Mesenchymal stem cell (in vitro differentiated cells and primary cell): Measurements from ENCODE around the gene RNASET2.

ENCODE experiments used
- DNase-seq: peaks from one replicate; pipeline ENCODE4 v3.0.0-alpha.2; 2013
- H2AFZ ChIP-seq: one replicate; pipeline ENCODE4 v1.6.1; 2013; ENCODE audit warnings: low read depth, mild to moderate bottlenecking, control low read depth, inconsistent platforms, low read length, moderate library complexity
- H2AK5ac ChIP-seq: 2 replicates; pipeline ENCODE4 v1.6.1; 2013; ENCODE audit warnings: low read length, moderate library complexity, mild to moderate bottlenecking, inconsistent platforms; ENCODE audit not compliant: severe bottlenecking
- H2BK120ac ChIP-seq: one replicate; pipeline ENCODE4 v1.6.1; 2013; ENCODE audit warnings: low read depth, mild to moderate bottlenecking, inconsistent platforms, low read length, moderate library complexity
- H2BK12ac ChIP-seq, 2 experiments: one replicate each; pipeline ENCODE4 v1.6.1; 2013; ENCODE audit warnings: inconsistent platforms in 2 of 2, low read length in 2 of 2, mild to moderate bottlenecking in 2 of 2, moderate library complexity in 2 of 2, control low read depth in 1 of 2
- H2BK15ac ChIP-seq: one replicate; pipeline ENCODE4 v1.6.1; 2013; ENCODE audit warnings: mild to moderate bottlenecking, low read depth, inconsistent platforms; ENCODE audit not compliant: poor library complexity, severe bottlenecking
- H2BK5ac ChIP-seq: 2 replicates; pipeline ENCODE4 v1.6.1; 2013; ENCODE audit warnings: low read depth, mild to moderate bottlenecking, low read length, control low read depth, inconsistent platforms; ENCODE audit not compliant: poor library complexity, severe bottlenecking
- H3K14ac ChIP-seq, 2 experiments: one replicate each; pipeline ENCODE4 v1.6.1; 2013; ENCODE audit warnings: inconsistent platforms in 2 of 2, low read length in 2 of 2, control low read depth in 1 of 2, mild to moderate bottlenecking in 1 of 2, moderate library complexity in 1 of 2
- H3K18ac ChIP-seq, 2 experiments: one replicate each; pipeline ENCODE4 v1.6.1; 2013; ENCODE audit warnings: inconsistent platforms in 2 of 2, low read length in 2 of 2, control low read depth in 1 of 2, low read depth in 1 of 2, mild to moderate bottlenecking in 1 of 2
- H3K23ac ChIP-seq, 2 experiments: one replicate each; pipeline ENCODE4 v1.6.1; 2013; ENCODE audit warnings: inconsistent platforms in 2 of 2, low read length in 2 of 2, mild to moderate bottlenecking in 2 of 2, moderate library complexity in 2 of 2, control low read depth in 1 of 2
- H3K27ac ChIP-seq: 2 replicates; pipeline ENCODE4 v1.5.1; 2013; ENCODE audit warnings: mild to moderate bottlenecking, moderate library complexity, low read length, control low read depth, inconsistent platforms; ENCODE audit not compliant: poor library complexity, severe bottlenecking
- H3K27me3 ChIP-seq, 2 experiments: 2 replicates each; pipeline versions ENCODE4 v1.6.1 to v1.7.0; 2013; ENCODE audit warnings: low read length in 2 of 2, mild to moderate bottlenecking in 2 of 2, moderate library complexity in 2 of 2, control low read depth in 1 of 2, inconsistent platforms in 1 of 2; ENCODE audit not compliant: control insufficient read depth in 1 of 2, insufficient read depth in 1 of 2
- H3K36me3 ChIP-seq, 2 experiments: 2 replicates each; pipeline versions ENCODE4 v1.6.1 to v1.7.0; 2013; ENCODE audit warnings: low read length in 2 of 2, control low read depth in 1 of 2, inconsistent platforms in 1 of 2, low read depth in 1 of 2, mild to moderate bottlenecking in 1 of 2; ENCODE audit not compliant: insufficient read depth in 2 of 2, control insufficient read depth in 1 of 2
- H3K4ac ChIP-seq, 2 experiments: one replicate each; pipeline ENCODE4 v1.6.1; 2013; ENCODE audit warnings: inconsistent platforms in 2 of 2, low read length in 2 of 2, mild to moderate bottlenecking in 2 of 2, moderate library complexity in 2 of 2, control low read depth in 1 of 2, low read depth in 1 of 2
- H3K4me1 ChIP-seq: 2 replicates; pipeline ENCODE4 v1.6.1; 2013; ENCODE audit warnings: low read depth, low read length, control low read depth; ENCODE audit not compliant: control insufficient read depth, insufficient read depth
- H3K4me2 ChIP-seq: 2 replicates; pipeline ENCODE4 v1.6.1; 2013; ENCODE audit warnings: low read length, mild to moderate bottlenecking, inconsistent platforms; ENCODE audit not compliant: poor library complexity, severe bottlenecking
- H3K4me3 ChIP-seq, 2 experiments: 2 replicates each; pipeline versions ENCODE4 v1.5.1 to v1.7.0; 2013; ENCODE audit warnings: low read length in 2 of 2, mild to moderate bottlenecking in 2 of 2, control low read depth in 1 of 2, low read depth in 1 of 2; ENCODE audit not compliant: insufficient read depth in 1 of 2
- H3K79me1 ChIP-seq: replicated peaks from 2 replicates; pipeline ENCODE4 v1.6.1; 2013; ENCODE audit warnings: mild to moderate bottlenecking, control low read depth, low read length, inconsistent platforms; ENCODE audit not compliant: poor library complexity, severe bottlenecking
- H3K9ac ChIP-seq: 2 replicates; pipeline ENCODE4 v1.7.0; 2013; ENCODE audit warnings: mild to moderate bottlenecking, low read length, moderate library complexity
- H3K9me3 ChIP-seq: 2 replicates; pipeline ENCODE4 v1.7.0; 2013; ENCODE audit warnings: mild to moderate bottlenecking, low read length; ENCODE audit not compliant: control insufficient read depth
- H4K8ac ChIP-seq: one replicate; pipeline ENCODE4 v1.6.1; 2013; ENCODE audit warnings: inconsistent platforms, mild to moderate bottlenecking, low read length, moderate library complexity
- H4K91ac ChIP-seq: one replicate; pipeline ENCODE4 v1.6.1; 2013; ENCODE audit warnings: mild to moderate bottlenecking, low read length, inconsistent platforms
- WGBS: methylation state at CpG from one replicate; pipeline ENCODE4 v1.1.7; 2013; ENCODE audit warnings: mixed read lengths; 5-methylcytosine and 5-hydroxymethylcytosine counted together

Gene RNASET2

DNA sequence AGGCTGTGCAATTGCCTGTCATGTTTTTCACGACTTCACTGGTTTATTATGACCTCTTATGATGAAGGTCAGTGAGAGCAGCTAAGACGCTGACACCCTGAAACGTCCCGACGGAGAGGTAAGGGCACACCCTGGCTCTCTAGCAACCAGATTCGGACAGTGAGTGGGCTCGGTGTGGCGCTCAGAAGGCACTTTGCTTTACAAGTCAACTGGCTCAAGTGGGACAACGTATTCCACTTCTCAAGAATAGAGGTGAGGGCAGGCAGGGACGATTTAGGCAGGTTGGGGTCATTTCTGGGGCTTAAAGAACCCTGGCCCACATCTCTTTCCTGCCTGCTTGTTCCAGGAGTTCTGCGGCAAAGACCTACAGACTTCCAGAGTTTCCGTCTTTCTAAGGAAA, 18.2 kb downstream of the RNASET2 start:
- Histone ChIP-seq H2BK5ac (no peak overlapping the region), H4K91ac (no peak overlapping the region)
- WGBS = 93% methylated on average over 12 of the region's 12 CpGs

DNA sequence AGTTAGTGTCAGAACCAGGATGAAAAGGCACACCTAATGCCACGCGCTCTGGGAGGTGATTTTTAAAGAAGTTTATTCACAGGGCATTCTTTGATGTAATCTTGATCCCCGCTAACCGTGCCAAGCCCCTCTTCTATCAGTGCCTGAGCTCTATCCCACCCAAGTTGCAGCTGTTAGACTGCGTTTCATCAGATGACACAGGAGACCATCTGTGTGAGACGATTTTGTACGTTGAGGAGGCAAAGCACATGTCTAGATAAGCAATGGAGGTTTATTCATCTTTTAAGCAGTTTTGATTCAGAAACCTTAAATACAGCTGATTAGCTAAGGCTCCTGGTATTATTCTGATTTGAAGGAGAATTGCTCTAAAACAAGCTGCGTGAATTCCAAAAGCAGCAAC, 18.6 kb downstream of the RNASET2 start:
- no peak overlapping the region for H3K14ac ChIP-seq
- H3K36me3 ChIP-seq = peaks cover 14 to 16% of the 10 kb centered on the region in 2 experiments
- no peak overlapping the region for H2BK5ac ChIP-seq
- no peak overlapping the region for H2BK120ac ChIP-seq
- H3K4me1 ChIP-seq = peaks cover 7% of the 10 kb centered on the region
- no peak overlapping the region for H2AFZ ChIP-seq
- H3K79me1 ChIP-seq = no peaks in the 10 kb centered on the region
- no peak overlapping the region for H3K4me3 ChIP-seq
- H4K8ac ChIP-seq = no peak overlapping the region
- H3K27ac ChIP-seq = no peak overlapping the region
- H2BK12ac ChIP-seq = no peak overlapping the region
- no peak overlapping the region for H2AK5ac ChIP-seq
- H4K91ac ChIP-seq = no peak overlapping the region
- DNase-seq = no peak
- no peak overlapping the region for H3K4me2 ChIP-seq
- no peak overlapping the region for H3K23ac ChIP-seq
- no peak overlapping the region for H3K9ac ChIP-seq
- no peak overlapping the region for H2BK15ac ChIP-seq
- no peaks in the 10 kb centered on the region for H3K27me3 ChIP-seq
- H3K4ac ChIP-seq = no peak overlapping the region
- WGBS = 96% methylated on average over 8 of the region's 8 CpGs
- H3K18ac ChIP-seq = no peak overlapping the region
- H3K9me3 ChIP-seq = no peaks in the 10 kb centered on the region

More for the DNA sequence above, 18.2 kb downstream of the RNASET2 start:
- Histone ChIP-seq H3K9ac (no peak overlapping the region), H3K18ac (no peak overlapping the region), H3K9me3 (no peaks in the 10 kb centered on the region), H3K4ac (no peak overlapping the region), H2BK15ac (no peak overlapping the region), H3K27me3 (no peaks in the 10 kb centered on the region), H3K27ac (no peak overlapping the region), H2AK5ac (no peak overlapping the region), H3K4me1 (peaks cover 7% of the 10 kb centered on the region), H2BK12ac (no peak overlapping the region), H3K14ac (no peak overlapping the region), H3K79me1 (no peaks in the 10 kb centered on the region), H4K8ac (no peak overlapping the region), H3K4me2 (no peak overlapping the region), H2AFZ (no peak overlapping the region), H2BK120ac (no peak overlapping the region), H3K36me3 (peaks cover 13 to 16% of the 10 kb centered on the region in 2 experiments), H3K23ac (no peak overlapping the region), H3K4me3 (no peak overlapping the region)
- no peak for DNase-seq

DNA sequence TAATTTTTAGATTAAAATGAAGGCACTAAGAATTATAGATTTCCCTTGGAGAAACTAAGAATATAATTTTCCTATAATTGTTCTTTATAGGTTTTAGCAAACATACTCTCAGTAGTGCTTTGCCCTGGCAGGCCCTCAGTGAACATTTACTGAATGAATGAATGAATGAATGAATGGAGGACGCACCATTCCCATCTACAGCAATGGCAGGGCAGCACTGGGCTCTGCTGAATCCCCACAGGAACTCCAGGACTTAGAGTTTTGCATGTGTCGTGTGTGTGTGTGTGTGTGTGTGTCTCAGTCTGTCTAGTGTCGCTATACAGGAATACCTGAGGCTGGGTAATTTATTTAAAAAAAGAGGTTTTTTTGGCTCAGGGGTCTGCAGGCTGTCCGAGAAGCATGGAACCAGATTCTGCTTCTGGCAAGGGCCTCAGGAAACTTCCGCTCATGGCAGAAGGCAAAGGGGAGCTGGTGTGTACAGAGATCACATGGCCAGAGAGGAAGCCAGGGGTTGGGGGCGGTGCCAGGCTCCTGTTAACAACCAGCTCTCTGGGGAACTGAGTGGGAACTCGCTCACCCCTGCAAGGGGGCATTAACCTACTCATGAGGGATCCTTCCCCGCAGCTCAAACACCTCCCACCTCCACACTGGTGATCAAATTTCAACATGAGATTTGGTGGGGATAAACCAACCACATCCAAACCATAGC, 20.1 kb downstream of the RNASET2 start:
- H2AFZ ChIP-seq = no peak overlapping the region
- H3K79me1 ChIP-seq = no peaks in the 10 kb centered on the region

DNA sequence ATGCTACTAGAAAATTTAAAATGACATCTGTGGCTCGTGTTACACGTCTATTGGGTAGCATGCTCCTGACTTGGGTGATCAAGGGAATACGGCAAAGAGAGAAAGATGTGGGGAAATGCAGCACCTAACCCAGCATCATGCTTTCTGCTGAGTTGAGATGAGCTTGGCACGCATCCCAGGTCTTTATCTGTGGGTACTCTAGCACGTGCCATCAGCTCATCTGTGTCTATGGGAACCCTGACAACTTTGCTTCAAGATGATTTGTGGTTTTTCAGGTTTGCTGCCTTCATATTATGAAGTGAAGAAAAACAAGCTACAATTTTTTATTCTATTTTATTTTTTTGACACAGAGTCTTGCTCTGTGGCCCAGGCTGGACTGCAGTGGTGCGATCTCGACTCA, 21.0 kb downstream of the RNASET2 start:
- no peak overlapping the region for H4K91ac ChIP-seq
- no peak overlapping the region for H3K18ac ChIP-seq
- DNase-seq = no peak
- no peak overlapping the region for H2AFZ ChIP-seq
- H3K4me3 ChIP-seq = no peak overlapping the region
- no peak overlapping the region for H3K4ac ChIP-seq
- H4K8ac ChIP-seq = no peak overlapping the region
- no peak overlapping the region for H2AK5ac ChIP-seq
- H3K9ac ChIP-seq = no peak overlapping the region
- no peak overlapping the region for H3K23ac ChIP-seq
- no peak overlapping the region for H2BK5ac ChIP-seq
- no peak overlapping the region for H2BK120ac ChIP-seq
- no peak overlapping the region for H3K27ac ChIP-seq
- H3K4me2 ChIP-seq = no peak overlapping the region
- H2BK12ac ChIP-seq = no peak overlapping the region
- WGBS = 94% methylated on average over 7 of the region's 7 CpGs
- no peak overlapping the region for H2BK15ac ChIP-seq
- H3K36me3 ChIP-seq = peaks cover 16 to 35% of the 10 kb centered on the region in 2 experiments
- H3K4me1 ChIP-seq = peaks cover 3% of the 10 kb centered on the region
- no peaks in the 10 kb centered on the region for H3K9me3 ChIP-seq
- H3K14ac ChIP-seq = no peak overlapping the region
- H3K27me3 ChIP-seq = no peaks in the 10 kb centered on the region
- H3K79me1 ChIP-seq = no peaks in the 10 kb centered on the region

More for the DNA sequence above, 20.1 kb downstream of the RNASET2 start:
- DNase-seq = no peak
- no peaks in the 10 kb centered on the region for H3K27me3 ChIP-seq
- no peak overlapping the region for H2BK15ac ChIP-seq
- no peak overlapping the region for H3K9ac ChIP-seq
- H3K23ac ChIP-seq = no peak overlapping the region
- H3K36me3 ChIP-seq = peaks cover 16 to 29% of the 10 kb centered on the region in 2 experiments
- H3K4me2 ChIP-seq = no peak overlapping the region
- peaks cover 7% of the 10 kb centered on the region for H3K4me1 ChIP-seq
- H2BK120ac ChIP-seq = no peak overlapping the region
- no peak overlapping the region for H3K4me3 ChIP-seq
- no peak overlapping the region for H2BK5ac ChIP-seq
- peak overlapping the region; percentile 51 for H4K8ac ChIP-seq
- H3K4ac ChIP-seq = no peak overlapping the region
- H3K14ac ChIP-seq = no peak overlapping the region
- WGBS = 85% methylated on average over 8 of the region's 8 CpGs
- no peak overlapping the region for H3K18ac ChIP-seq
- no peaks in the 10 kb centered on the region for H3K9me3 ChIP-seq
- H2AK5ac ChIP-seq = no peak overlapping the region
- no peak overlapping the region for H4K91ac ChIP-seq
- no peak overlapping the region for H3K27ac ChIP-seq
- H2BK12ac ChIP-seq = no peak overlapping the region
